Gastroesophageal sphincter (tissue), 4 donors: ENCODE results near the gene FKBP10. TPM values are rescaled to one million over a fixed set of nuclear protein-coding genes. Genes with fewer than 3 reads are reported as not detected.
"Not testable (repeated sequence)": the region's sequence is repeated elsewhere in the genome, so short reads cannot be mapped to it uniquely, and the experiment has no call there.

ENCODE experiments used
- ATAC-seq: fragments of 150-250 bp; one replicate; pipeline ENCODE4 v1.9.1; 2016; ENCODE audit warnings: mild to moderate bottlenecking, moderate library complexity
- H3K27ac ChIP-seq, 4 donors: fragments of 200-600 bp; sonication (generic) in 3 of 4; 1 replicate in 3 of 4; 2 replicates in 1 of 4; pipeline ENCODE4 v1.5.1; 2016 to 2019
- H3K27me3 ChIP-seq: fragments of 200-600 bp; sonication (generic); one replicate; pipeline ENCODE4 v1.5.1; 2019
- H3K36me3 ChIP-seq, 2 donors: fragments of 200-600 bp; sonication (generic); one replicate each; pipeline ENCODE4 v1.5.1; 2019; ENCODE audit warnings: control low read depth in 1 of 2
- H3K4me1 ChIP-seq, 3 donors: fragments of 200-600 bp; sonication (generic); 1 replicate in 2 of 3; 2 replicates in 1 of 3; pipeline ENCODE4 v1.5.1; 2016 to 2019; ENCODE audit warnings: control low read depth in 2 of 3
- H3K4me3 ChIP-seq, 2 donors: fragments of 200-600 bp; sonication (generic); one replicate each; pipeline ENCODE4 v1.5.1; 2019; ENCODE audit warnings: mild to moderate bottlenecking in 1 of 2, moderate library complexity in 1 of 2
- H3K9me3 ChIP-seq, 3 donors: fragments of 200-600 bp; sonication (generic); one replicate each; pipeline ENCODE4 v1.5.1; 2017 to 2019; ENCODE audit warnings: control low read depth in 2 of 3
- CTCF ChIP-seq, 4 experiments: fragments of 200-600 bp in 2 of 4; fragments of 450-650 bp in 2 of 4; sonication (generic) in 1 of 4; IDR thresholded peaks; one replicate each; pipeline ENCODE4 v1.5.1; 2017 to 2019; ENCODE audit warnings: antibody characterized with exemption in 4 of 4, mild to moderate bottlenecking in 2 of 4, moderate library complexity in 2 of 4
- EP300 ChIP-seq: sonication (generic); formaldehyde crosslinking; IDR thresholded peaks from one replicate; pipeline ENCODE4 v1.6.1; 2017; ENCODE audit warnings: antibody characterized with exemption, mild to moderate bottlenecking
- POLR2A ChIP-seq, 2 donors: fragments of 450-650 bp; IDR thresholded peaks; one replicate each; pipeline ENCODE4 v1.6.1; 2017; ENCODE audit warnings: antibody characterized with exemption in 2 of 2, mild to moderate bottlenecking in 2 of 2, moderate library complexity in 1 of 2
- POLR2AphosphoS5 ChIP-seq: sonication (generic); formaldehyde crosslinking; IDR thresholded peaks from one replicate; pipeline ENCODE4 v1.6.1; 2017; ENCODE audit warnings: antibody characterized with exemption
- WGBS, 2 donors: methylation state at CpG; one replicate each; pipeline ENCODE4 v1.1.5; 2018; ENCODE audit warnings: low coverage in 1 of 2; 5-methylcytosine and 5-hydroxymethylcytosine counted together
- total RNA-seq, 4 donors: library from RNA; depleted of rRNA; stranded (reverse); fragments of >200 nt; gene quantifications; one replicate each; pipeline ENCODE4 v1.1.0, GENCODE V29; 2016

The FKBP10 gene
- total RNA-seq, 4 donors from 2014 or later, result 33.7 to 43.2 (median 38.2) TPM

- ATAC-seq, result no peak
- Histone ChIP-seq H3K4me3 (no peak overlapping the region), H3K9me3 (no peaks in the 10 kb centered on the region), H3K27ac (no peak overlapping the region), H3K27me3 (no peaks in the 10 kb centered on the region), H3K4me1 (peaks cover 0 to 5% (median 0%) of the 10 kb centered on the region in 3 donors), H3K36me3 (peaks cover 0 to 48% of the 10 kb centered on the region in 2 donors)
- 73 to 74% methylated on average over 6 to 7 of the region's 7 CpGs for WGBS, 2 donors
- no peak for TF ChIP-seq POLR2AphosphoS5
- no peak for TF ChIP-seq EP300
- no peak for TF ChIP-seq POLR2A (IDR thresholded peaks at IDR 0.05)
- TF ChIP-seq CTCF (IDR thresholded peaks at IDR 0.05), result no peak
Measured at GRCh38 chr17:41823580-41823979, 10.8 kb downstream of the FKBP10 start.

GRCh38 chr17:41824086-41824485 is 11.3 kb downstream of the FKBP10 start:
- H3K4me3 ChIP-seq, result no peak overlapping the region
- peaks cover 0 to 53% of the 10 kb centered on the region in 2 donors for H3K36me3 ChIP-seq

GRCh38 chr17:41825175-41825845 is 12.5 kb downstream of the FKBP10 start:
- peaks cover 0 to 66% of the 10 kb centered on the region in 2 donors for H3K36me3 ChIP-seq
- ATAC-seq, result no peak
- H3K27me3 ChIP-seq, result no peaks in the 10 kb centered on the region

More at GRCh38 chr17:41824086-41824485, 11.3 kb downstream of the FKBP10 start:
- Histone ChIP-seq H3K27ac (no peak overlapping the region), H3K9me3 (no peaks in the 10 kb centered on the region), H3K4me1 (peaks cover 0 to 5% (median 0%) of the 10 kb centered on the region in 3 donors), H3K27me3 (no peaks in the 10 kb centered on the region)
- TF ChIP-seq POLR2A (IDR thresholded peaks at IDR 0.05) (no peak), POLR2AphosphoS5 (no peak), EP300 (no peak), CTCF (IDR thresholded peaks at IDR 0.05) (no peak)
- 73% methylated on average over 4 of the region's 7 CpGs; no CpG with 5 or more reads in 1 of the 2 donors for WGBS, 2 donors
- ATAC-seq, result no peak

GRCh38 chr17:41829961-41830360 is 17.2 kb downstream of the FKBP10 start:
- WGBS, 2 donors, result 81% methylated on average over 9 of the region's 10 CpGs; no CpG with 5 or more reads in 1 of the 2 donors
- H3K27me3 ChIP-seq, ATAC-seq, H3K9me3 ChIP-seq, H3K27ac ChIP-seq, H3K4me3 ChIP-seq: not testable (repeated sequence)
- H3K36me3 ChIP-seq, result peaks cover 0 to 84% of the 10 kb centered on the region in 2 donors
- peaks cover 0 to 12% (median 3%) of the 10 kb centered on the region in 3 donors for H3K4me1 ChIP-seq

More at GRCh38 chr17:41825175-41825845, 12.5 kb downstream of the FKBP10 start:
- no peaks in the 10 kb centered on the region for H3K9me3 ChIP-seq
- H3K27ac ChIP-seq, result no peak overlapping the region
- no peak overlapping the region for H3K4me3 ChIP-seq
- TF ChIP-seq EP300 (no peak), POLR2A (IDR thresholded peaks at IDR 0.05) (no peak), CTCF (IDR thresholded peaks at IDR 0.05) (no peak), POLR2AphosphoS5 (no peak)
- peaks cover 0 to 5% (median 0%) of the 10 kb centered on the region in 3 donors for H3K4me1 ChIP-seq
- 59% methylated on average over 4 of the region's 19 CpGs; no CpG with 5 or more reads in 1 of the 2 donors for WGBS, 2 donors

GRCh38 chr17:41835214-41835799 is 22.5 kb downstream of the FKBP10 start:
- H3K27me3 ChIP-seq, result no peaks in the 10 kb centered on the region
- peak overlapping the region; percentile 72 to 93 (median 90) for H3K27ac ChIP-seq
- peak overlapping the region; percentile 87 to 93 for H3K4me3 ChIP-seq
- TF ChIP-seq CTCF (IDR thresholded peaks at IDR 0.05), result no peak
- no peak for TF ChIP-seq POLR2AphosphoS5
- TF ChIP-seq POLR2A (IDR thresholded peaks at IDR 0.05), result no peak
- no peak for TF ChIP-seq EP300
- H3K4me1 ChIP-seq, result peaks cover 0 to 22% (median 3%) of the 10 kb centered on the region in 3 donors
- peaks cover 0 to 31% of the 10 kb centered on the region in 2 donors for H3K36me3 ChIP-seq
- WGBS, 2 donors, result 30 to 38% methylated on average over 4 of the region's 13 CpGs
- peak; percentile 73 for ATAC-seq
- H3K9me3 ChIP-seq, result no peaks in the 10 kb centered on the region
